GF-D8 (cell line): Measurements from ENCODE around the gene PRKAG1.

Source experiments
- DNase-seq: peaks from one replicate; lab custom pipeline; 2025; lab: John Stamatoyannopoulos, UW

PRKAG1 gene

GRCh38 chr12:49010092-49010668 lies 8.4 kb downstream of the PRKAG1 start:
- DNase-seq, result no peak

- no peak for DNase-seq
Measured at GRCh38 chr12:49008943-49009342, 9.6 kb downstream of the PRKAG1 start.

- DNase-seq, result no peak
Measured at GRCh38 chr12:49000346-49000745, 18.2 kb downstream of the PRKAG1 start.

- peak; percentile 58 for DNase-seq
Measured at GRCh38 chr12:48999371-49000131, 19.0 kb downstream of the PRKAG1 start, which contains the start of gene DDN. TSS of gene DDN (minus strand) at chr12:48999375. CDS start at chr12:48999287, 88 bp downstream.

GRCh38 chr12:48998497-48999353 lies 19.9 kb downstream of the PRKAG1 start:
- peak; percentile 9 for DNase-seq

- DNase-seq, result no peak
Measured at GRCh38 chr12:48997719-48998496, 20.7 kb downstream of the PRKAG1 start.

- DNase-seq, result peak; percentile 52
Measured at GRCh38 chr12:48996794-48997718, 21.5 kb downstream of the PRKAG1 start.

GRCh38 chr12:48995086-48995879 lies 23.3 kb downstream of the PRKAG1 start:
- peak; percentile 17 for DNase-seq

- DNase-seq, result no peak
Measured at GRCh38 chr12:48994224-48995085, 24.1 kb downstream of the PRKAG1 start.

GRCh38 chr12:48993787-48994186 lies 24.8 kb downstream of the PRKAG1 start:
- no peak for DNase-seq

GRCh38 chr12:48991247-48992050 lies 27.1 kb downstream of the PRKAG1 start:
- DNase-seq, result no peak

- DNase-seq, result no peak
Measured at GRCh38 chr12:48990552-48990951, 28.0 kb downstream of the PRKAG1 start.

- no peak for DNase-seq
Measured at GRCh38 chr12:48988030-48988649, 30.4 kb downstream of the PRKAG1 start.

- DNase-seq, result no peak
Measured at GRCh38 chr12:48986720-48987291, 31.8 kb downstream of the PRKAG1 start.

GRCh38 chr12:48985901-48986300 lies 32.7 kb downstream of the PRKAG1 start:
- no peak for DNase-seq

GRCh38 chr12:48985475-48985897 lies 33.1 kb downstream of the PRKAG1 start:
- no peak for DNase-seq

GRCh38 chr12:48982397-48983080 lies 36.0 kb downstream of the PRKAG1 start:
- DNase-seq, result no peak
